ENCODE data around the gene SRRM4.

SRRM4 gene

GRCh38 chr12:119211884-119212283, 230.5 kb downstream of the SRRM4 start:
- no peak overlapping the region for H3K4ac ChIP-seq (ENCODE audit: low read depth, low read length)
- H2BK12ac ChIP-seq (ENCODE audit: low read length): no peak overlapping the region
- H3K27ac ChIP-seq (ENCODE audit: low read depth, low read length): no peak overlapping the region
- no peak overlapping the region for H2AFZ ChIP-seq (ENCODE audit: insufficient read depth, low read length, poor library complexity)
- H3K79me2 ChIP-seq (ENCODE audit: control insufficient read depth, insufficient read depth, low read length, poor library complexity): no peaks in the 10 kb centered on the region
- H3K4me1 ChIP-seq (ENCODE audit: control insufficient read depth in 1 of 2, insufficient read depth in 2 of 2, low read length in 2 of 2): peaks cover 5 to 7% of the 10 kb centered on the region in 2 experiments
- H4K8ac ChIP-seq (ENCODE audit: low read depth, low read length): no peak overlapping the region
- H3K27me3 ChIP-seq (ENCODE audit: insufficient read depth, low read length): no peaks in the 10 kb centered on the region
- H3K9me3 ChIP-seq (ENCODE audit: insufficient read depth, low read depth, low read length): no peaks in the 10 kb centered on the region
- H3K18ac ChIP-seq (ENCODE audit: low read length): no peak overlapping the region
- no peak overlapping the region for H2BK120ac ChIP-seq (ENCODE audit: insufficient read depth, low read length, poor library complexity)
- no peak overlapping the region for H3K23ac ChIP-seq (ENCODE audit: low read length)
- H3K79me1 ChIP-seq (ENCODE audit: low read length): no peaks in the 10 kb centered on the region
- no peak overlapping the region for H3K4me3 ChIP-seq (ENCODE audit: low read depth, low read length)
- no peak overlapping the region for H3K9ac ChIP-seq (ENCODE audit: low read length)
- no CpG with 5 or more reads among the region's 13 CpGs for WGBS (ENCODE audit: extremely low coverage, insufficient coverage, insufficient read length)
- no peak overlapping the region for H3K14ac ChIP-seq (ENCODE audit: low read length)
- H2AK5ac ChIP-seq (ENCODE audit: low read length): no peak overlapping the region
- H2BK5ac ChIP-seq (ENCODE audit: low read depth, low read length, poor library complexity): no peak overlapping the region
- no peak overlapping the region for H4K12ac ChIP-seq (ENCODE audit: low read depth, low read length)
- H4K91ac ChIP-seq (ENCODE audit: low read depth, low read length): no peak overlapping the region
- H3K4me2 ChIP-seq (ENCODE audit: low read length): no peak overlapping the region
- H3K36me3 ChIP-seq (ENCODE audit: control insufficient read depth in 1 of 2, insufficient read depth in 2 of 2, low read length in 2 of 2): no peaks in the 10 kb centered on the region
- DNase-seq: no peak

Data from trophoblast cell (in vitro differentiated cells and primary cell).